Body of pancreas (tissue), 4 donors: ENCODE measurements around the gene KRT16.

Source experiments
- CTCF ChIP-seq, 7 experiments: fragments of 450-650 bp in 4 of 7; fragments of 200-600 bp in 3 of 7; sonication (generic) in 3 of 7; IDR thresholded peaks; one replicate each; pipeline ENCODE4 v1.5.1; 2016 to 2019; ENCODE audit warnings: antibody characterized with exemption in 7 of 7
- POLR2A ChIP-seq, 3 donors: fragments of 450-650 bp; IDR thresholded peaks; one replicate each; pipeline ENCODE4 v1.6.1; 2016; ENCODE audit warnings: antibody characterized with exemption in 3 of 3, mild to moderate bottlenecking in 2 of 3

GRCh38 chr17:41655611-41656111 lies 43.1 kb upstream of the KRT16 start:
- TF ChIP-seq CTCF (IDR thresholded peaks at IDR 0.05) (no peak), POLR2A (IDR thresholded peaks at IDR 0.05) (no peak)
